ENCODE measurements around the gene TMEM201.
A peak's percentile ranks its signal among the peaks of the same experiment; 100 is the strongest.

TMEM201 gene

GRCh38 chr1:9593147-9593491 lies 4.4 kb downstream of the TMEM201 start:
- H4K20me1 ChIP-seq (ENCODE audit: control insufficient read depth, insufficient read depth, low read depth, low read length): peaks cover 27% of the 10 kb centered on the region
- H3K4me3 ChIP-seq (ENCODE audit: low read length): peak overlapping the region; percentile 58
- H3K9me2 ChIP-seq (replicated peaks; ENCODE audit: control insufficient read depth, low read length): no peaks in the 10 kb centered on the region
- TF ChIP-seq EZH2phosphoT487 (IDR thresholded peaks at IDR 0.05; ENCODE audit: borderline replicate concordance, low read length) (no peak), CTCF (IDR thresholded peaks at IDR 0.05; ENCODE audit: low read depth, low read length, poor library complexity, severe bottlenecking) (no peak)
- no peaks in the 10 kb centered on the region for H3F3A ChIP-seq (ENCODE audit: control insufficient read depth, insufficient read depth)
- peaks cover 48% of the 10 kb centered on the region for H3K4me1 ChIP-seq (ENCODE audit: control insufficient read depth, low read length)
- H3K9me3 ChIP-seq (ENCODE audit: control insufficient read depth, insufficient read depth, low read length): no peaks in the 10 kb centered on the region
- peak overlapping the region; percentile 39 for H3K27ac ChIP-seq (ENCODE audit: low read depth, low read length)
- H3K79me2 ChIP-seq (ENCODE audit: control insufficient read depth, low read length): peaks cover 79% of the 10 kb centered on the region
- H3K4me2 ChIP-seq (ENCODE audit: low read length): peak overlapping the region; percentile 89
- no peaks in the 10 kb centered on the region for H3K27me3 ChIP-seq (ENCODE audit: control insufficient read depth, low read length)
- H3K36me3 ChIP-seq (ENCODE audit: control insufficient read depth, low read length): peaks cover 36% of the 10 kb centered on the region

GRCh38 chr1:9593492-9594465 lies 5.1 kb downstream of the TMEM201 start:
- Histone ChIP-seq H3K27ac (ENCODE audit: low read depth, low read length) (peak overlapping the region; percentile 39), H3K4me3 (ENCODE audit: low read length) (peak overlapping the region; percentile 58), H3K27me3 (ENCODE audit: control insufficient read depth, low read length) (no peaks in the 10 kb centered on the region), H3K4me2 (ENCODE audit: low read length) (peak overlapping the region; percentile 89), H3K4me1 (ENCODE audit: control insufficient read depth, low read length) (peaks cover 46% of the 10 kb centered on the region), H3K9me2 (replicated peaks; ENCODE audit: control insufficient read depth, low read length) (no peaks in the 10 kb centered on the region), H3K36me3 (ENCODE audit: control insufficient read depth, low read length) (peaks cover 39% of the 10 kb centered on the region), H3K9me3 (ENCODE audit: control insufficient read depth, insufficient read depth, low read length) (no peaks in the 10 kb centered on the region), H3K79me2 (ENCODE audit: control insufficient read depth, low read length) (peaks cover 79% of the 10 kb centered on the region), H3F3A (ENCODE audit: control insufficient read depth, insufficient read depth) (no peaks in the 10 kb centered on the region), H4K20me1 (ENCODE audit: control insufficient read depth, insufficient read depth, low read depth, low read length) (peaks cover 27% of the 10 kb centered on the region)
- TF ChIP-seq CTCF (IDR thresholded peaks at IDR 0.05; ENCODE audit: low read depth, low read length, poor library complexity, severe bottlenecking) (no peak), EZH2phosphoT487 (IDR thresholded peaks at IDR 0.05; ENCODE audit: borderline replicate concordance, low read length) (no peak)

- Histone ChIP-seq H3K27me3 (ENCODE audit: control insufficient read depth, low read length) (no peaks in the 10 kb centered on the region), H3K4me1 (ENCODE audit: control insufficient read depth, low read length) (peaks cover 45% of the 10 kb centered on the region), H3K79me2 (ENCODE audit: control insufficient read depth, low read length) (peaks cover 73% of the 10 kb centered on the region), H3K36me3 (ENCODE audit: control insufficient read depth, low read length) (peaks cover 39% of the 10 kb centered on the region), H3K4me3 (ENCODE audit: low read length) (no peak overlapping the region), H3K4me2 (ENCODE audit: low read length) (no peak overlapping the region), H3F3A (ENCODE audit: control insufficient read depth, insufficient read depth) (no peaks in the 10 kb centered on the region), H3K9me3 (ENCODE audit: control insufficient read depth, insufficient read depth, low read length) (no peaks in the 10 kb centered on the region), H3K9me2 (replicated peaks; ENCODE audit: control insufficient read depth, low read length) (no peaks in the 10 kb centered on the region), H3K27ac (ENCODE audit: low read depth, low read length) (no peak overlapping the region), H4K20me1 (ENCODE audit: control insufficient read depth, insufficient read depth, low read depth, low read length) (peaks cover 27% of the 10 kb centered on the region)
- no peak for TF ChIP-seq EZH2phosphoT487 (IDR thresholded peaks at IDR 0.05; ENCODE audit: borderline replicate concordance, low read length)
- TF ChIP-seq CTCF (IDR thresholded peaks at IDR 0.05; ENCODE audit: low read depth, low read length, poor library complexity, severe bottlenecking): no peak
Measured at GRCh38 chr1:9594471-9595155, 5.9 kb downstream of the TMEM201 start.

Data from DOHH2 (cell line).